HUES64 (cell line): ENCODE measurements around the gene LENG1.
A peak's percentile ranks its signal among the peaks of the same experiment; 100 is the strongest.

ENCODE experiments used
- H3K27ac ChIP-seq: 2 replicates; pipeline ENCODE4 v1.7.0; 2013; ENCODE audit warnings: low read depth, low read length, inconsistent platforms
- H3K27me3 ChIP-seq: 2 replicates; pipeline ENCODE4 v1.6.1; 2013; ENCODE audit warnings: mild to moderate bottlenecking, low read length; ENCODE audit not compliant: insufficient read depth
- H3K36me3 ChIP-seq: 2 replicates; pipeline ENCODE4 v1.6.1; 2013; ENCODE audit warnings: mild to moderate bottlenecking, low read length; ENCODE audit not compliant: insufficient read depth
- H3K4me1 ChIP-seq: 2 replicates; pipeline ENCODE4 v1.6.1; 2013; ENCODE audit warnings: mild to moderate bottlenecking, low read length, moderate library complexity; ENCODE audit not compliant: insufficient read depth
- H3K4me3 ChIP-seq: 2 replicates; pipeline ENCODE4 v1.5.1; 2013; ENCODE audit warnings: mild to moderate bottlenecking, low read length, moderate library complexity
- H3K9ac ChIP-seq: 2 replicates; pipeline ENCODE4 v1.6.1; 2013; ENCODE audit warnings: mild to moderate bottlenecking, low read depth, low read length
- H3K9me3 ChIP-seq: 2 replicates; pipeline ENCODE4 v1.6.1; 2013; ENCODE audit warnings: low read depth, low read length; ENCODE audit not compliant: insufficient read depth
- WGBS: fragments of 150-250, 120-280 bp; methylation state at CpG from one replicate; pipeline ENCODE4 v1.1.7; 2013; ENCODE audit warnings: missing lambda C conversion rate; 5-methylcytosine and 5-hydroxymethylcytosine counted together

LENG1 gene

DNA sequence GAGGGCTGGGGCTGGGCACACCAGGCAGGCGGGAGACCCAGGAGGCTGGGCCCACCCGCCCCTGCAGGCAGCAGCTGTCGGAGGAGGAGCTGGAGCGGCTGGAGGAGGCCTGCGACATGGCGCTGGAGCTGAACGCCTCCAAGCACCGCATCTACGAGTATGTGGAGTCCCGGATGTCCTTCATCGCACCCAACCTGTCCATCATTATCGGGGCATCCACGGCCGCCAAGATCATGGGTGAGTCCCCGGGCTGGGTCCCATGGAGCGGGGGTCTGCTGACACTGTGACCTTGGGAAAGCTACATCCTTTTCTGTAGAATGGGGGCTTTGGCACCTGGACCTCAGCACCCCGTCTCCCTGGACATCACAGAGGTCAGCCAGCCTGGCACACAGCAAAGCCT lies 35.8 kb downstream of the LENG1 start:
- no peaks in the 10 kb centered on the region for H3K4me1 ChIP-seq
- H3K27me3 ChIP-seq, result no peaks in the 10 kb centered on the region
- WGBS, result 95% methylated on average over 17 of the region's 17 CpGs
- H3K36me3 ChIP-seq, result peaks cover 92% of the 10 kb centered on the region
- no peak overlapping the region for H3K9ac ChIP-seq
- no peak overlapping the region for H3K4me3 ChIP-seq
- no peaks in the 10 kb centered on the region for H3K9me3 ChIP-seq
- no peak overlapping the region for H3K27ac ChIP-seq

DNA sequence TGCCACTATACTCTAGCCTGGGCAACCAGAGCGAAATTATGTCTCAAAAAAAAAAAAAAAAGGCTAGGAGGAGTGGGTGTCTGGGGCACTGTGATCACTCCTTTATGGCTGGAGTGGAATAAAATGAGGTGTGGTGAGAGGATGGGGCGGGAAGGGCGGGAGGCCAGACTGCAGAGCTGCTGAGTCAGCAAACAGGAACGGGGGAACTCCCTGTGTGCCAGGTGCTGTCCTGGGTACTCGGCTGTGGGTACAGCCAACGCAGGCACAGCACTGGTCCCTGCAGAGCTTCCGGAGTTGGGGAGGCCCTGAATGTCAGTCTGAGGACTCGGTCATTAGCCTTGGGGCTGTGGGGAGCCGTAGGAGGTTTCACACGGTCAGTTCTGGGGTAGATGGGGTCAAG lies 38.3 kb downstream of the LENG1 start:
- Histone ChIP-seq H3K27ac (no peak overlapping the region), H3K9ac (no peak overlapping the region), H3K4me1 (no peaks in the 10 kb centered on the region), H3K4me3 (no peak overlapping the region), H3K27me3 (no peaks in the 10 kb centered on the region), H3K9me3 (no peaks in the 10 kb centered on the region), H3K36me3 (peaks cover 80% of the 10 kb centered on the region)
- WGBS, result 95% methylated on average over 10 of the region's 10 CpGs

DNA sequence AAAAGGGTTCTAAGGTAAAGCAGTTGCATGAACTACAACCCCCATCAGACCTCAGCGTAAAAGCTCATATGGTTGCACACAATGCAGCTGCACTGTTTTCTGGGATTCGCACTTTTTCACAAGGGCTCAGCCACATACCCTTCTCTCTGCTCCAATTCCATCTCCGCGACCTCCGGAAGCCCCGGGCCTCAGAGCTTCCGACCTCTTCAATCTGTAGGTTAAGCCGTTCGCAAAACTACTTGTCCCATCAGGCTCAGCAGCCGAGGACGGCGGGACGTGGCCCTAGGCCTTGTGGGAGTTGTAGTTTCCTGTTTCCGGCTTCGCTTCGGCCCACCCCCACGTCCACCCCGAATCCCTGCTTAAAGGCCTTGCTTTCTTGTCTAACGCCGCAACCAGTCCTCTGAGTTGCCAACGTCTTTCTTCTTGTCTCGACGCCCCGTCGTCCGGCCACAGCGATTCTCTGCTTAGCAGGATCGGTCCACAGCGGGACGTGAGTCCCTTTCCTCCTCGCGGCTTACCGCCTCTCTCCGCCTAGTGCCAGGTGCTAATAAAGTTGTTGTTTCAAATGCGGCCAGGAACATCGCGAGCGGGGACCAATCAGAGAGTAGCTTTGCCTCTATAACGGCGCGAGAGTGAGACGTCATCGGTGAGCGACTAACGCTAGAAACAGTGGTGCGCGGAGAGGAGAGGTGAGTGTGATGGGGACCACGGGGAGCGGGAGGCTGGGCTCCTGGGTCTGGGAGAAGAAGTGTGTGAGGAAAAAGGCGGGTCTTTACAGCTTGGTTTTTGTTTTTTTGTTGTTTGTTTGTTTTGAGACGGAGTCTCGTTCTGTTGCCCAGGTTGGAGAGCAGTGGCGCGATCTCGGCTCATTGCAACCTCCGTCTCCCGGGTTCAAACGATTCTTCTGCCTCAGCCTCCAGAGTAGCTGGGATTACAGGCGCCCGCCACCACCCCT lies 44.1 kb downstream of the LENG1 start, which contains the start of the genes PRPF31 and TFPT:
Gene PRPF31 (plus strand): TSS at position 646 of the 955 bp plus-strand sequence. CDS start 2,525 bp downstream, outside the sequence.
Gene TFPT (minus strand): TSS at position 549 of the 955 bp plus-strand sequence. CDS start 388 bp downstream, at position 161.
- H3K27me3 ChIP-seq, result no peaks in the 10 kb centered on the region
- peak within 1 kb of the TSS; percentile 53 for H3K27ac ChIP-seq
- under 1% methylated on average over 60 of the region's 60 CpGs for WGBS
- H3K4me1 ChIP-seq, result no peaks in the 10 kb centered on the region
- H3K36me3 ChIP-seq, result peaks cover 44% of the 10 kb centered on the region
- peak within 1 kb of the TSS; percentile 76 for H3K9ac ChIP-seq
- no peaks in the 10 kb centered on the region for H3K9me3 ChIP-seq
- H3K4me3 ChIP-seq, result peak within 1 kb of the TSS; percentile 64

DNA sequence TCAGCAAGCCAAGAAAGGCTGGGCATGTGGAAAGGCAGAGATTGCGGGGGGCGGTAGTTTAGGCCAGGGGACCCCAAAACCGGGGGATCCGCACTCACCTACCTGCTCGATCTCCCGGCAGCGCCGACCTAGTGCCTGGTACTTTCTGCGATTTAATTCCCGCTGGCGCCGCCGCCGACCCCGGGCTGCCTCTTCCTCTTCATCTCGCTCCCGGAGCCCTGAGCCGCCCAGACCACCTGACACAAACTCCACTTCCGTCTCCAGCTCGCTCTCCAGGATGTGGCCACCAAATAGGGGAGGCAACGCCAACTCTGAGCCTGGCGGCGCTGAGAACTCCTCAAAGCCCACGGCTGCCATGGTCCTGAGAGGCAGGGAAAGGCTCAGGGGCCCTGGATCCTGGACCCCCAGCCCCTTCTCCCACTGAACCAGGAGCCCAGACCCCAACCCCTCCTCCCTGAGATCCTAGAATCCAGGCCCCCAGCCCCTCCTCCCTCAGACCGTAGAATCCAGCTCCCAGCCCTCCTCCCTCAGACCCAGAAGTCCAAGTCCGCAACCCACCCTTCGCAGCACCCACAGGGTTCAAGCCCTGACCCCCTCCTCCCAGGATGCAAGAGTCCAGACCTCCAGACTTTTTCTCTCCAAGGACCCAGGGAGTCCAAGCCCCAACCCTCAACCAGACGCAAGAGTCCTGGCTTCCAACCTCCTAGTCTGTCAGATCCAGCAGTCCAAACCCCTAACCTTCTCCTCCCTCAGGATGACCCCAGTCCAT lies 45.0 kb downstream of the LENG1 start:
- H3K4me1 ChIP-seq, result no peaks in the 10 kb centered on the region
- peaks cover 44% of the 10 kb centered on the region for H3K36me3 ChIP-seq
- H3K9me3 ChIP-seq, result no peaks in the 10 kb centered on the region
- H3K27ac ChIP-seq, result peak overlapping the region; percentile 53
- peak overlapping the region; percentile 64 for H3K4me3 ChIP-seq
- H3K27me3 ChIP-seq, result no peaks in the 10 kb centered on the region
- H3K9ac ChIP-seq, result peak overlapping the region; percentile 76
- 22% methylated on average over 28 of the region's 28 CpGs for WGBS

DNA sequence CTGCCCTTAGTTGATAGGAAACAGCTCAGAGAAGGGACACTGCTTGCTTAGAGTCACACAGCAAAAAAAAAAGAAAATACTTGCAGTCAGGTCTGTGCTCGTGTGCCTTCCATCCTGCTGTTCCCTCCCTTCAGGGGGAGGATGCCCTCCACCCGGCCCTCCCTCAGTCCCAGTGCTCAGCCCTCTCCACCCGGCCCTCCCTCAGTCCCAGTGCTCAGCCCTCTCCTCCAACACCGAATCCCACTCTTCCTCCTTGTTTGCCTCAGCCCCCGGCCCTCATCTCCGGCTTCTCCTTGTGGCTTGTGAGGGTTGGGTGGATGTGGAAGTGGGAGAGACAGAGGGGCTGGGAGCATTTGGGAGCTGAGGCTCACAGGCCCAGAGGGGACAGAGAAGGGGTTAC lies 49.9 kb downstream of the LENG1 start:
- no peaks in the 10 kb centered on the region for H3K9me3 ChIP-seq
- 90% methylated on average over 6 of the region's 6 CpGs for WGBS
- no peaks in the 10 kb centered on the region for H3K27me3 ChIP-seq
- H3K4me1 ChIP-seq, result no peaks in the 10 kb centered on the region
- H3K9ac ChIP-seq, result no peak overlapping the region
- no peak overlapping the region for H3K4me3 ChIP-seq
- peaks cover 73% of the 10 kb centered on the region for H3K36me3 ChIP-seq
- no peak overlapping the region for H3K27ac ChIP-seq

DNA sequence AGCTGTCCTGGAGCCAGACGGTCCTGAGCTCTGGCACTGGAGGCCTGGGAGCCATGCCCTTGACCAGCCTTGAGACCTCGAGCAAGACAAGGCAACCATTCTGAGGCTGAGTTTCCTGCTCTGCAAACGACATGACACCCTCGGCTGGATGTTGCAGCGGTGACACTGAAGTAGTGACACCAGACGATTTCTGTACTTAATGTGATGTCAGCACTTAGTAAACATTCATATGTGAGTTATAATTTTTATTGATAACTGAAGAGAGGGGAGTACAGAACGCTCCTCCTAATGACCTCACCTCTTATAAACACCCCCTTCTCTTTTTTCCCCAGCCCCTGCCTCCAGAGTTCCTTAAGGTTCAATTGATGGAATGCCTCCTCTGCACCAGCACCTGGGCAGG lies 51.0 kb downstream of the LENG1 start:
- H3K4me3 ChIP-seq, result no peak overlapping the region
- H3K9ac ChIP-seq, result no peak overlapping the region
- no peaks in the 10 kb centered on the region for H3K27me3 ChIP-seq
- peaks cover 71% of the 10 kb centered on the region for H3K36me3 ChIP-seq
- no peaks in the 10 kb centered on the region for H3K4me1 ChIP-seq
- no peak overlapping the region for H3K27ac ChIP-seq
- no peaks in the 10 kb centered on the region for H3K9me3 ChIP-seq
- 96% methylated on average over 6 of the region's 7 CpGs for WGBS

DNA sequence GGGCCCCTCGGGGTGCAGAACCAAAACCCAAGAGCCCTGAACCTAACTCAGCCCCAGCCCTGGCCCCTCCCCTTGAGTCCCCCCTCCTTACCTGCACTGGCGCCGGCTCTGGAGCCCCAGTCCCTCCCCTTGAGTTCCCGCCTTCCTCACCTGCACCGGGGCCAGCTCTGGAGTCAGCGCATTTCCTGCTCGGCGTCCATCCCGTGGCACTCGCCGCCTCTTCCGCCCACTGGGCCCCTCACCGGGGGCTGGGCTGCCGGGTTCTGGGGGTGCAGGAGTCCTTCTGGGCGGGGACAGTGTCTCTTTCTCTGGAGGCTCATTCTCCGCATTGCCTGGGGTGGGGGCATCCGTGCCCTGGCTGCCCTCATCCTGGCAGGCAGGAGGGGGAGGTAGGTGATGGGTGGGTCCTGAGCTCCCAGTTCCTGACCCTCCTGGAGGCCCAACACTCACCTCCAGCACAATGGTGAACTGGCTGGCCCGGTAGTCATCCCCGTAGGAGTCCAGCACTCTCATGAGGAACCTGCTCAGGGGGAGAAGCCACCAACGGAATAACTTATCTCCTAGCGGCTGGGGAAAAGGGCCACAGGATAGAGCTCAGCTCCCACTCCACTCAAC lies 51.5 kb downstream of the LENG1 start:
- no peaks in the 10 kb centered on the region for H3K9me3 ChIP-seq
- no peaks in the 10 kb centered on the region for H3K4me1 ChIP-seq
- H3K27ac ChIP-seq, result no peak overlapping the region
- H3K27me3 ChIP-seq, result no peaks in the 10 kb centered on the region
- H3K36me3 ChIP-seq, result peaks cover 66% of the 10 kb centered on the region
- 89% methylated on average over 20 of the region's 21 CpGs for WGBS
- no peak overlapping the region for H3K9ac ChIP-seq
- H3K4me3 ChIP-seq, result no peak overlapping the region

- no peak overlapping the region for H3K27ac ChIP-seq
- no peaks in the 10 kb centered on the region for H3K4me1 ChIP-seq
- no peak overlapping the region for H3K4me3 ChIP-seq
- no peaks in the 10 kb centered on the region for H3K27me3 ChIP-seq
- no peaks in the 10 kb centered on the region for H3K9me3 ChIP-seq
- WGBS, result 95% methylated on average over 15 of the region's 15 CpGs
- no peak overlapping the region for H3K9ac ChIP-seq
- H3K36me3 ChIP-seq, result peaks cover 66% of the 10 kb centered on the region
Observed at GRCh38 chr19:54106716-54107115, 52.8 kb downstream of the LENG1 start.

DNA sequence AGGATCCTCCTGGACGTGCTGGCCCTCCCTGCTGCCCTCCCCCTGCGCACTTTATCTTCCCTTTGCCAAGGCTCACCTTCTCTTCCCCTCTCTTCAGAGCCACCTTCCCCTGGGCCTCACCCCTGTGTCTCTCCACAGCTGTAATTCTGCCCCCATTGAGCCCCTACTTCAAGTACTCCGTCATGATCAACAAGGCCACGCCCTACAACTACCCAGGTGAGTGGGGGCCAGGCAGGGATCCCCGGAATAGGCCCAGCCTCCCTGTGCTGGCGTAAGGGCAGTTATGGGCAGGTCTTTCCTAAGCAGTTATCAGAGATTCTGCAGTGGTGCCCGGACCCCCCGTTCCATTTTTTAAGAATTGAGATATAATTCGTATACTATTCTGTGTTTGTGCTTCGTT lies 53.7 kb downstream of the LENG1 start:
- Histone ChIP-seq H3K9ac (no peak overlapping the region), H3K9me3 (no peaks in the 10 kb centered on the region), H3K36me3 (peaks cover 62% of the 10 kb centered on the region), H3K27ac (no peak overlapping the region), H3K4me1 (no peaks in the 10 kb centered on the region), H3K27me3 (no peaks in the 10 kb centered on the region), H3K4me3 (no peak overlapping the region)
- 90% methylated on average over 10 of the region's 10 CpGs for WGBS
